ENCODE results near the gene XRCC1.
"Not testable (repeated sequence)": the region's sequence is repeated elsewhere in the genome, so short reads cannot be mapped to it uniquely, and the experiment has no call there.

Gene XRCC1

GRCh38 chr19:43575156-43575950 is at the start of gene XRCC1, which contains the start of gene PINLYP:
TSS of gene XRCC1 (minus strand) at chr19:43575527. CDS start at chr19:43575458, 69 bp downstream.
TSS of gene PINLYP (plus strand) at chr19:43575801. CDS start at chr19:43577192, 1,391 bp downstream.
- DNase-seq (ENCODE audit: low read depth) = peak; percentile 94

DNA sequence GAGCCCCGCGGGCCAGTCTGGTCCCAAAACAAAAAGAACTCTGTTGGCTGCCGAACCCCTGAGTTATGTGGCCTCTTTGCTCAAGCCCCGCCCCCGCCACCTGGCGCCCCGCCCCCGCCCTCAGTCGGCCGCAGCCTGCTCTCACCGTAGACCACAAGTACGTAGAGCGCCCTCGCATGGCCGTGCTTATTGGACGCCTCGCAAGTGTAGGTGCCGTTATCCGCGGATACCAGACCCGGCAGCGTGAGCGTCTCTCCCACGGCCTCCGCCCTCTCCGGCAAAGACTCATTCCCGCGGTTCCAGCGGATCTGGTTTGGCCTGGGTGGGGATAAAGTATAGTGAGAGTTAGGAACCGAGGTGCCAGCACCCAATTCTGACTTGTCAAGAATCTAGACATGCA is 49.6 kb upstream of the XRCC1 start:
- peak; percentile 74 for DNase-seq (ENCODE audit: low read depth)

- no peak for DNase-seq (ENCODE audit: low read depth)
Measured at GRCh38 chr19:43623889-43624670, 48.8 kb upstream of the XRCC1 start.

DNA sequence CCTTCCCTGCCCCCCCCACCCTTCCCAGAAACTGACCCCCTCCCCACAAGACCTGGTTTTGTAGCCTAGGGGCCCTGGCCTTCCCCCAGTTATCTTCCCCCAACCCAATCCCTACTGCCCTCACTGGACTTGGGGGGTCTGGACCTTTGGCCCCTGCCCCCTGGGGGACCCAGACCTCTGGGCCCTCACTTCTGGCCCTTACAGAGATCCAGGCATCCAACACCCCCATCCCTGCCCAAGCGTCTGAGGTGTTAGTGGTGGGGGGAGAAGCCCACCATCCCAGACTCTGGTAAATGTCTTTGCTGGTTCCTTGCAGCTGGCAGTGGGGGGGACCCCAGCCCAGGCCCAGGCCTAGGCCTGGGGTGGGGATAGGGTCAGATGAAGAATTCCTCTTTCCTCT is 47.6 kb upstream of the XRCC1 start:
- no peak for DNase-seq (ENCODE audit: low read depth)

GRCh38 chr19:43622070-43622469 is 46.7 kb upstream of the XRCC1 start:
- no peak for DNase-seq (ENCODE audit: low read depth)

DNA sequence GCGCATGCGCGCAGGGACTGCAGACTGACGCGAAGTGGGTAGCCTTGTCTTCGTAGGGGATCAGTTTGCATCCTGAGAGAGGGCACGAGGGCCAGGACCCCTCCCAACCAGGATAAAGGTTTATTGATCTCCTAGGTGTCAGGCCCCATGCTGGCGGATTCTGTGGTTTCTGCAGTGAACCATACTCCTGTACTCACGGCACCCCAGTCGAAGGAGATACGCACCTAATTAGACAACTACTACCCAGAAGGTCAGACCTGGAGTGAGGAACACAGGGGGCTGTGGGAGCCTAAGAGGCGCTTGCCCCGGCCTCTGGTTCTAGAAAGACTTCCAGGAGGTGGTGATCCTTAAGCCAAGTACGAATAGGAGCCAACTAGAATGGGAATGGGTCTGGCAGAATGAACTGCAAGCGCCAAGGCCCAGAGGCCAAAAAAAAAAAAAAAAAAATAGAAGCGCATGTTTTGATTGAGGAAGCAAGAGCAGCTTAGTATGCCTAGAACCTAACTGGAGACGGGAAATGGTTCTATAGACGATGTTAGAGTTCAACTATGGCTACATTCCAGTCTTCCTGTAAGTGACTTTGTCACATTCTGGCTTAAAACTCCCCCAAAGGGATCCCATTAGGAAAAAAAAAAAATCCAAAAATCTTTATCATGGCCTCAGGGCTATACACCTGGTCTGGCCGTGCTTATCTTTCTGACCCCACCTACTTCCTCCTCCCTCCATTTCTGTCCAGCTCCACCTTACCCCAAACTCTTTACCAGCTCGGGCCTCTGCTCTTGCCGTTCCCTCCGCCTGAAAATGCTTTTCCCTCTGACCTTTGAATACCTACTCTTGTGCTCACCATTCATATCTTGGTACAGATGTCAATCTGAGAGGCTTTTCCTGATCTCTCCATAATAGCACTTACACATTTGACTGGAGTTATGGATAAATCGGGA is 45.0 kb upstream of the XRCC1 start:
- no peak for DNase-seq (ENCODE audit: low read depth)

- DNase-seq (ENCODE audit: low read depth) = peak; percentile 80
Measured at GRCh38 chr19:43619262-43620060, 44.1 kb upstream of the XRCC1 start, which contains the start of gene ZNF428. TSS of gene ZNF428 (minus strand) at chr19:43619629. CDS start at chr19:43614304, 5,325 bp downstream.

- peak; percentile 15 for DNase-seq (ENCODE audit: low read depth)
Measured at GRCh38 chr19:43618921-43619261, 43.6 kb upstream of the XRCC1 start.

GRCh38 chr19:43616954-43617353 is 41.6 kb upstream of the XRCC1 start:
- no peak for DNase-seq (ENCODE audit: low read depth)

DNA sequence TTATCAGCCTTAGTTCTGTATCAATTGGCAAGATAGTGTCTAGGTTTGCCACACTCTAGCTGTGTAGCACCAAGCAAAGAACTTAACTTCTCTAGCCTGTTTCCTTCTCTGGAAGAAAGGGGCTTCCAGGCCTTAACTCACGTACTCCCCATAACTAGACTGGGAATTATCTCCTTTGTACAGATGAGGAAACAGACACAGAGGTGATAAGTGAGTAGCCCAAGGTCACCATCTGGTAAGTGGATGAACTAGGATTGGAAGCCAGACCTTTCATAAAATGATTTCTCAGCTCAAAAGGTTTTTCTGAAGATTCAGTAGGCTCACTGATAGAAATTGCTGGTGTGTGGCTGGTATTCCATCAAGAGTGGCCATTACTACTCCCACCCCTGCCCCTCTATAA is 41.0 kb upstream of the XRCC1 start:
- DNase-seq (ENCODE audit: low read depth) = no peak

GRCh38 chr19:43612374-43612773 is 37.0 kb upstream of the XRCC1 start:
- no peak for DNase-seq (ENCODE audit: low read depth)

- no peak for DNase-seq (ENCODE audit: low read depth)
Measured at GRCh38 chr19:43611788-43612187, 36.5 kb upstream of the XRCC1 start, which contains the start of gene SRRM5. TSS of gene SRRM5 (plus strand) at chr19:43612088. CDS start at chr19:43612122, 34 bp downstream.

GRCh38 chr19:43610493-43610892 is 35.2 kb upstream of the XRCC1 start:
- DNase-seq (ENCODE audit: low read depth) = no peak

GRCh38 chr19:43609872-43610271 is 34.5 kb upstream of the XRCC1 start:
- DNase-seq (ENCODE audit: low read depth) = no peak

GRCh38 chr19:43607238-43608205 is 32.2 kb upstream of the XRCC1 start:
- no peak for DNase-seq (ENCODE audit: low read depth)

- DNase-seq (ENCODE audit: low read depth) = no peak
Measured at GRCh38 chr19:43606569-43607229, 31.4 kb upstream of the XRCC1 start.

- no peak for DNase-seq (ENCODE audit: low read depth)
Measured at GRCh38 chr19:43605875-43606568, 30.7 kb upstream of the XRCC1 start.

DNA sequence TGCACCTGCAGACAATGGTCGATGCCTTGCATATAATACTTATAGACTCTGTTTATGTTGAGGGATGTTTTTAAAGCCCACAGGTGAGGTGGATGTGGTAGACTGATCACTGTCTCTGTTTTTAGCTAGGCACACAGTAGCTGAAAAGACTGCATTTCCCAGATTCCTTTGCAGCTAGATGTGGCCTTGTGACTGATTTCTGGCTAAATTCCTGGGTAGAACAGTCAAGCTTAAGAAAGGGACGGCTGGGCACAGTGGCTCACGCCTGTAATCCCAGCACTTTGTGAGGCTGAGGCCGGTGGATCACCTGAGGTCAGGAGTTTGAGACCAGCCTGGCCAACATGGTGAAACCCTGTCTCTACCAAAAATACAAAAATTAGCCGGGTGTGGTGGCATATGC is 25.0 kb upstream of the XRCC1 start:
- DNase-seq (ENCODE audit: low read depth) = not testable (repeated sequence)

All from stimulated activated CD8-positive, alpha-beta memory T cell treated with anti-CD3 and anti-CD28 coated beads, Interleukin-4, amount 100 ng/mL, for 24 hours (primary cell).